HEK293 (cell line): Measurements from ENCODE around the gene KIDINS220.

Source experiments
- CTCF ChIA-PET: fragments of 350-600 bp; formaldehyde crosslinking; extraction: SDS; loops from one replicate; lab custom pipeline; 2021; ENCODE audit warnings: antibody characterized with exemption; lab: Yijun Ruan, JAX
- POLR2A ChIA-PET: fragments of 300-600 bp; formaldehyde crosslinking; extraction: SDS; loops from one replicate; lab custom pipeline; 2020; ENCODE audit warnings: antibody characterized with exemption, inconsistent platforms; lab: Yijun Ruan, JAX
- H3K27ac ChIP-seq: fragments of 200-500 bp; sonication (Bioruptor generic); 2 replicates; pipeline ENCODE4 v1.5.1; 2014; ENCODE audit warnings: low read depth, low read length, control low read depth, inconsistent platforms; ENCODE audit errors: extremely low read depth
- H3K36me3 ChIP-seq, 2 experiments: fragments of 200-500 bp in 1 of 2; sonication (Bioruptor generic) in 1 of 2; 1 replicate in 1 of 2; 2 replicates in 1 of 2; pipeline ENCODE4 v1.5.1; 2014 to 2017; ENCODE audit warnings: inconsistent platforms in 2 of 2, low read length in 2 of 2; ENCODE audit not compliant: control insufficient read depth in 2 of 2, insufficient read depth in 1 of 2
- H3K4me1 ChIP-seq: fragments of 200-500 bp; sonication (Bioruptor generic); 2 replicates; pipeline ENCODE4 v1.5.1; 2014; ENCODE audit warnings: mild to moderate bottlenecking, low read length, inconsistent platforms; ENCODE audit not compliant: control insufficient read depth, insufficient read depth
- H3K4me3 ChIP-seq: 2 replicates; pipeline ENCODE4 v1.5.1; 2011; ENCODE audit warnings: low read depth, mild to moderate bottlenecking, control low read depth, low read length, moderate library complexity
- H3K9me3 ChIP-seq: fragments of 200-500 bp; sonication (Bioruptor generic); 2 replicates; pipeline ENCODE4 v1.5.1; 2014; ENCODE audit warnings: low read depth, low read length, inconsistent platforms; ENCODE audit not compliant: control insufficient read depth, insufficient read depth
- GFI1B ChIP-seq: fragments of 450-650 bp; formaldehyde crosslinking; IDR thresholded peaks from 2 replicates; pipeline ENCODE4 v1.5.1; 2016; ENCODE audit warnings: missing biosample characterization, missing genetic modification characterization
- GLI4 ChIP-seq: fragments of 450-650 bp; formaldehyde crosslinking; IDR thresholded peaks from 2 replicates; pipeline ENCODE4 v1.5.1; 2016; ENCODE audit warnings: missing biosample characterization, missing genetic modification characterization
- KLF7 ChIP-seq: fragments of 450-650 bp; formaldehyde crosslinking; IDR thresholded peaks from 2 replicates; pipeline ENCODE4 v1.5.1; 2016; ENCODE audit warnings: missing biosample characterization, missing genetic modification characterization, borderline replicate concordance
- YY1 ChIP-seq: fragments of 450-650 bp; formaldehyde crosslinking; IDR thresholded peaks from 2 replicates; pipeline ENCODE4 v1.5.1; 2018; ENCODE audit warnings: missing biosample characterization, missing genetic modification characterization
- ZBTB10 ChIP-seq: fragments of 450-650 bp; formaldehyde crosslinking; IDR thresholded peaks from 2 replicates; pipeline ENCODE4 v1.5.1; 2016; ENCODE audit warnings: missing biosample characterization, missing genetic modification characterization
- ZNF155 ChIP-seq: fragments of 450-650 bp; formaldehyde crosslinking; IDR thresholded peaks from 2 replicates; pipeline ENCODE4 v1.5.1; 2016; ENCODE audit warnings: missing biosample characterization, missing genetic modification characterization
- ZNF157 ChIP-seq: fragments of 450-650 bp; formaldehyde crosslinking; IDR thresholded peaks from 2 replicates; pipeline ENCODE4 v1.5.1; 2016; ENCODE audit warnings: missing biosample characterization, missing genetic modification characterization
- ZNF169 ChIP-seq: fragments of 450-650 bp; formaldehyde crosslinking; IDR thresholded peaks from 2 replicates; pipeline ENCODE4 v1.5.1; 2016; ENCODE audit warnings: missing biosample characterization, missing genetic modification characterization
- ZNF324 ChIP-seq: fragments of 450-650 bp; formaldehyde crosslinking; IDR thresholded peaks from 2 replicates; pipeline ENCODE4 v1.5.1; 2016; ENCODE audit warnings: missing biosample characterization, missing genetic modification characterization
- ZNF544 ChIP-seq: fragments of 450-650 bp; formaldehyde crosslinking; IDR thresholded peaks from 2 replicates; pipeline ENCODE4 v1.5.0; 2017; ENCODE audit warnings: missing biosample characterization, missing genetic modification characterization
- ZNF626 ChIP-seq: fragments of 450-650 bp; sonication (Bioruptor Pico); formaldehyde crosslinking; IDR thresholded peaks from 2 replicates; pipeline ENCODE4 v1.5.1; 2018; ENCODE audit warnings: missing biosample characterization, missing genetic modification characterization, inconsistent platforms
- ZNF76 ChIP-seq: fragments of 450-650 bp; formaldehyde crosslinking; IDR thresholded peaks from 2 replicates; pipeline ENCODE4; 2016; ENCODE audit warnings: low read depth, missing biosample characterization, missing genetic modification characterization, borderline replicate concordance
- ZNF791 ChIP-seq: fragments of 450-650 bp; formaldehyde crosslinking; IDR thresholded peaks from 2 replicates; pipeline ENCODE4 v1.5.1; 2016; ENCODE audit warnings: missing biosample characterization, missing genetic modification characterization
- ZNF830 ChIP-seq: fragments of 450-650 bp; IDR thresholded peaks from 2 replicates; pipeline ENCODE4 v1.5.0; 2018; ENCODE audit warnings: missing biosample characterization, missing genetic modification characterization, low read depth, mild to moderate bottlenecking, moderate library complexity
- ZSCAN4 ChIP-seq: fragments of 450-650 bp; formaldehyde crosslinking; IDR thresholded peaks from 2 replicates; pipeline ENCODE4 v1.5.1; 2017; ENCODE audit warnings: missing biosample characterization, missing genetic modification characterization
- TF ChIP-seq, protein P1 (sequence below): fragments of 450-650 bp; formaldehyde crosslinking; IDR thresholded peaks from 2 replicates; pipeline ENCODE4 v1.5.1; 2017; ENCODE audit warnings: missing biosample characterization, missing genetic modification characterization

KIDINS220 gene

DNA sequence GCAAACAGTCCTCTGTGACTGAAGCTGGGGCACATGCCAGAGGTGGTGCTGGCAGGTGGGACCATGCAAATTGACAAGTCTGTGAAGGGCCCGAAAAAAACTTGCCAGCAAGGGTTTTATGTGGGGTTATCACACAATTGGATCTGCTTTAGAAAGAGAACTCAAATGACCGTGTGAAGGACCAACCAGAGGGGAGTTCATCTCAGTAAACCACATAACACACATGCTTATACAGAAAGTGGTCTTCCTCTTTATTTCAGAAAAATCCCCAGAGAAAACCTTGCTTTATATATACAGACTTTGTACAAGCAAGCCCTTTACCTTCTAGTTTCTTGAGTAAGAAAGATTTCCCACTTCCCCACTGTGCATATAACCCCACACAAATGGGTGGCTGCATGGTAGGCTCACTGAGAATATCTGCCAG lies 46.7 kb downstream of the KIDINS220 start:
- TF ChIP-seq ZNF626 (tag by site-specific recombination) = no peak
- TF ChIP-seq GLI4 = no peak
- no peak for TF ChIP-seq KLF7 (tag by site-specific recombination)
- TF ChIP-seq ZNF157 (tag by site-specific recombination) = no peak
- Histone ChIP-seq H3K9me3 (no peaks in the 10 kb centered on the region), H3K27ac (no peak overlapping the region), H3K4me1 (no peaks in the 10 kb centered on the region), H3K4me3 (no peak overlapping the region), H3K36me3 (peaks cover 17 to 54% of the 10 kb centered on the region in 2 experiments)
- ChIA-PET POLR2A (no interaction called here), CTCF (no interaction called here)

DNA sequence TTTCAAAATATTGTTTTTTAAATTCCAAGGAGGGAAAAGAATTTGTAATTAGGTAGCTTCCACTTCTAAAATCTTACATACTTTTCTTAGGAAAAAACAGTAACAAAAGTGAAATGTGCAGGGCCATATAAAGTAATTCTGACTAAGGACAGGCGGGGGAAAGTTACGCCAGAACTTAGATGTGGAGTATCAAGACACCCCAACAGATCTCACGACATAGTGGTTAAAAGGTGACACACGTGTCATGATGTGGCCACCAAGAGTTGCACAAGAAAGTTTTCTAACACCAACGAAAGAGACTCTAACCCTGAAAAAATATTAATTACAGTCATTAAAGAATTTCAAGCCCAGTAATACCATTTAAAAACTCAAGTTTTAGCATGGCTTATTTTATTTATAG lies 51.0 kb downstream of the KIDINS220 start:
- Histone ChIP-seq H3K4me3 (no peak overlapping the region), H3K36me3 (peaks cover 9 to 45% of the 10 kb centered on the region in 2 experiments), H3K9me3 (no peaks in the 10 kb centered on the region), H3K27ac (no peak overlapping the region), H3K4me1 (no peaks in the 10 kb centered on the region)
- POLR2A ChIA-PET = no interaction called here
- TF ChIP-seq ZNF830 (tag by site-specific recombination) (no peak), ZNF169 (tag by site-specific recombination) (no peak), ZNF544 (tag by site-specific recombination) (no peak), ZNF155 (tag by site-specific recombination) (no peak), ZNF324 (tag by site-specific recombination) (no peak), ZNF791 (no peak), GFI1B (no peak), ZBTB10 (no peak), YY1 (tag by site-specific recombination) (no peak)
- TF ChIP-seq, protein P1, sequence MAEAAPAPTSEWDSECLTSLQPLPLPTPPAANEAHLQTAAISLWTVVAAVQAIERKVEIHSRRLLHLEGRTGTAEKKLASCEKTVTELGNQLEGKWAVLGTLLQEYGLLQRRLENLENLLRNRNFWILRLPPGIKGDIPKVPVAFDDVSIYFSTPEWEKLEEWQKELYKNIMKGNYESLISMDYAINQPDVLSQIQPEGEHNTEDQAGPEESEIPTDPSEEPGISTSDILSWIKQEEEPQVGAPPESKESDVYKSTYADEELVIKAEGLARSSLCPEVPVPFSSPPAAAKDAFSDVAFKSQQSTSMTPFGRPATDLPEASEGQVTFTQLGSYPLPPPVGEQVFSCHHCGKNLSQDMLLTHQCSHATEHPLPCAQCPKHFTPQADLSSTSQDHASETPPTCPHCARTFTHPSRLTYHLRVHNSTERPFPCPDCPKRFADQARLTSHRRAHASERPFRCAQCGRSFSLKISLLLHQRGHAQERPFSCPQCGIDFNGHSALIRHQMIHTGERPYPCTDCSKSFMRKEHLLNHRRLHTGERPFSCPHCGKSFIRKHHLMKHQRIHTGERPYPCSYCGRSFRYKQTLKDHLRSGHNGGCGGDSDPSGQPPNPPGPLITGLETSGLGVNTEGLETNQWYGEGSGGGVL (tag by site-specific recombination) = no peak
- CTCF ChIA-PET = no interaction called here

GRCh38 chr2:8779795-8780671 lies 57.4 kb downstream of the KIDINS220 start:
- CTCF ChIA-PET = no interaction called here
- peaks cover 19 to 49% of the 10 kb centered on the region in 2 experiments for H3K36me3 ChIP-seq
- no peaks in the 10 kb centered on the region for H3K4me1 ChIP-seq
- TF ChIP-seq ZNF76 (tag by site-specific recombination) (no peak), ZSCAN4 (tag by site-specific recombination) (peak; percentile 27; the same call in 1 of the 2 replicates)
- TF ChIP-seq, all 188 proteins: peak for 1
- no peaks in the 10 kb centered on the region for H3K9me3 ChIP-seq
- no peak overlapping the region for H3K27ac ChIP-seq
- POLR2A ChIA-PET = no interaction called here
- no peak overlapping the region for H3K4me3 ChIP-seq
